Panc1 (cell line): Measurements from ENCODE around the gene PLPP1. TPM values are rescaled to one million over a fixed set of nuclear protein-coding genes. Genes with fewer than 3 reads are reported as not detected.

Experiments
- ATAC-seq: fragments of 200-7000 bp; cut with Tn5 transposase; 2 replicates; pipeline ENCODE4 v1.9.1; 2020; ENCODE audit warnings: mild to moderate bottlenecking, moderate library complexity
- BruUV-seq: library from RNA; stranded (reverse); fragments of 400-500 nt; replicated peaks from 2 replicates; lab custom pipeline; 2021; lab: Mats Ljungman, UMichigan
- CTCF ChIA-PET: fragments of 300-600 bp; sonication (Branson Sonifier 250); formaldehyde crosslinking; loops from one replicate; lab custom pipeline; 2022; ENCODE audit warnings: antibody characterized with exemption; lab: Charles Lee
- POLR2A ChIA-PET: fragments of 300-600 bp; sonication (Branson Sonifier 250); formaldehyde crosslinking; loops from one replicate; lab custom pipeline; 2022; ENCODE audit warnings: antibody characterized with exemption; lab: Charles Lee
- DNase-seq: peaks from one replicate; pipeline ENCODE4 v3.0.0-alpha.2; 2010; ENCODE audit warnings: low read depth, low spot score
- H3K27ac ChIP-seq: 2 replicates; pipeline ENCODE4 v1.5.1; 2011; ENCODE audit warnings: mild to moderate bottlenecking, low read length, inconsistent platforms
- H3K27me3 ChIP-seq: fragments of 200-500 bp; sonication (Bioruptor generic); 2 replicates; pipeline ENCODE4 v1.6.0; 2014; ENCODE audit warnings: low read length, inconsistent platforms; ENCODE audit not compliant: control insufficient read depth, insufficient read depth
- H3K36me3 ChIP-seq: fragments of 200-500 bp; sonication (Bioruptor generic); 2 replicates; pipeline ENCODE4 v1.5.1; 2014; ENCODE audit warnings: inconsistent platforms, mild to moderate bottlenecking, low read length, moderate library complexity; ENCODE audit not compliant: control insufficient read depth, insufficient read depth
- H3K4me1 ChIP-seq: 2 replicates; pipeline ENCODE4 v1.5.1; 2011; ENCODE audit warnings: inconsistent platforms, mild to moderate bottlenecking, low read length, moderate library complexity; ENCODE audit not compliant: control insufficient read depth, insufficient read depth
- H3K4me3 ChIP-seq, 2 experiments: 2 replicates each; pipeline ENCODE4 v1.5.1; 2011 to 2012; ENCODE audit warnings: low read depth in 2 of 2, low read length in 2 of 2, mild to moderate bottlenecking in 2 of 2, inconsistent platforms in 1 of 2, moderate library complexity in 1 of 2
- H3K9me3 ChIP-seq: fragments of 200-500 bp; sonication (Bioruptor generic); 2 replicates; pipeline ENCODE4 v1.5.1; 2014; ENCODE audit warnings: low read depth, mild to moderate bottlenecking, inconsistent platforms, low read length, moderate library complexity; ENCODE audit not compliant: control insufficient read depth, insufficient read depth
- CTCF ChIP-seq: fragments of 450-650 bp; IDR thresholded peaks from 2 replicates; pipeline ENCODE4 v1.5.1; 2017; ENCODE audit warnings: mild to moderate bottlenecking
- POLR2AphosphoS5 ChIP-seq: IDR thresholded peaks from 2 replicates; pipeline ENCODE4 v1.6.1; 2012; ENCODE audit warnings: mild to moderate bottlenecking, low read depth, low read length, moderate library complexity
- SIN3A ChIP-seq: IDR thresholded peaks from 2 replicates; pipeline ENCODE4 v1.6.1; 2012; ENCODE audit warnings: low read depth, mild to moderate bottlenecking, low read length, moderate library complexity, borderline replicate concordance; ENCODE audit not compliant: insufficient read depth
- TCF7L2 ChIP-seq: IDR thresholded peaks from 2 replicates; pipeline ENCODE4 v1.6.1; 2011; ENCODE audit warnings: mild to moderate bottlenecking, low read depth, low read length, inconsistent platforms
- in situ Hi-C: cut with HindIII; loops from 2 replicates; pipeline ENCODE4 v1.10.0; 2016; ENCODE audit warnings: low sequenced_read_pairs, low pct_unique_long_range_greater_than_20kb
- intact Hi-C: fragments of 100-400 bp; cut with micrococcal nuclease; formaldehyde crosslinking; loops from one replicate; pipeline ENCODE4 v1.10.0; 2022; ENCODE audit not compliant: unreplicated experiment
- total RNA-seq: library from RNA; stranded (reverse); gene quantifications from one replicate; pipeline ENCODE4 v1.2.1, GENCODE V29; 2021; ENCODE audit not compliant: unreplicated experiment
- TF ChIP-seq, protein P1 (sequence below), 2 experiments: IDR thresholded peaks; 2 replicates each; pipeline ENCODE4 v1.6.1; 2011 to 2012; ENCODE audit warnings: low read depth in 2 of 2, control low read depth in 1 of 2, low read length in 1 of 2, mild to moderate bottlenecking in 1 of 2, moderate library complexity in 1 of 2; ENCODE audit not compliant: insufficient read depth in 1 of 2

PLPP1 gene
- total RNA-seq, 1 experiment from 2014 or later = 35.7 TPM

DNA sequence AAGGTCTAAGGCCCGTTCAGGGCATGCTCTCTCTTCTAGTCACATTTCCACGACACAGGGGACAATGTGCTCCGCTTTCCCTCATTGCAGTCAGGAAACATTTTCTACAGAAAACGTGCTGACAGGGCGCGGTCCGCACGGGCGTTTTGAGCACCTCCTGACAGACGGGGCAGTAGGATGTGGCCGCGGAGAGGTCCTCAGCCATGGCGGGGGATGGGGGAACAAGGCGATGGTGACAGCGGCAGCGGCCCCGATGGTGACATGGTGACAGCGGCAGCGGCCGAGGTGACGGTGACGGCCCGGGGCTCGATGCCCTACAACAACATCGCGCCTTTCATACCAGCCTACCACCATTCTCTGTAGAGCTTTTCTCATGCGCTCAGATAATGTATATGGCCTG lies 4.1 kb downstream of the PLPP1 start:
- no TSS peak for BruUV-seq
- Histone ChIP-seq H3K27me3 (no peaks in the 10 kb centered on the region), H3K4me3 (no peak overlapping the region), H3K9me3 (no peaks in the 10 kb centered on the region), H3K4me1 (peaks cover 10% of the 10 kb centered on the region), H3K27ac (no peak overlapping the region), H3K36me3 (no peaks in the 10 kb centered on the region; the same call in 1 of the 2 replicates)
- in situ Hi-C loops = no loop called here
- ChIA-PET CTCF (no interaction called here), POLR2A (no interaction called here)
- DNase-seq (no peak), ATAC-seq (no peak)
- TF ChIP-seq POLR2AphosphoS5 (no peak), CTCF (no peak), SIN3A (no peak), TCF7L2 (no peak)
- TF ChIP-seq, protein P1, sequence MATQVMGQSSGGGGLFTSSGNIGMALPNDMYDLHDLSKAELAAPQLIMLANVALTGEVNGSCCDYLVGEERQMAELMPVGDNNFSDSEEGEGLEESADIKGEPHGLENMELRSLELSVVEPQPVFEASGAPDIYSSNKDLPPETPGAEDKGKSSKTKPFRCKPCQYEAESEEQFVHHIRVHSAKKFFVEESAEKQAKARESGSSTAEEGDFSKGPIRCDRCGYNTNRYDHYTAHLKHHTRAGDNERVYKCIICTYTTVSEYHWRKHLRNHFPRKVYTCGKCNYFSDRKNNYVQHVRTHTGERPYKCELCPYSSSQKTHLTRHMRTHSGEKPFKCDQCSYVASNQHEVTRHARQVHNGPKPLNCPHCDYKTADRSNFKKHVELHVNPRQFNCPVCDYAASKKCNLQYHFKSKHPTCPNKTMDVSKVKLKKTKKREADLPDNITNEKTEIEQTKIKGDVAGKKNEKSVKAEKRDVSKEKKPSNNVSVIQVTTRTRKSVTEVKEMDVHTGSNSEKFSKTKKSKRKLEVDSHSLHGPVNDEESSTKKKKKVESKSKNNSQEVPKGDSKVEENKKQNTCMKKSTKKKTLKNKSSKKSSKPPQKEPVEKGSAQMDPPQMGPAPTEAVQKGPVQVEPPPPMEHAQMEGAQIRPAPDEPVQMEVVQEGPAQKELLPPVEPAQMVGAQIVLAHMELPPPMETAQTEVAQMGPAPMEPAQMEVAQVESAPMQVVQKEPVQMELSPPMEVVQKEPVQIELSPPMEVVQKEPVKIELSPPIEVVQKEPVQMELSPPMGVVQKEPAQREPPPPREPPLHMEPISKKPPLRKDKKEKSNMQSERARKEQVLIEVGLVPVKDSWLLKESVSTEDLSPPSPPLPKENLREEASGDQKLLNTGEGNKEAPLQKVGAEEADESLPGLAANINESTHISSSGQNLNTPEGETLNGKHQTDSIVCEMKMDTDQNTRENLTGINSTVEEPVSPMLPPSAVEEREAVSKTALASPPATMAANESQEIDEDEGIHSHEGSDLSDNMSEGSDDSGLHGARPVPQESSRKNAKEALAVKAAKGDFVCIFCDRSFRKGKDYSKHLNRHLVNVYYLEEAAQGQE (IDR thresholded peaks at IDR 0.05; ENCODE audit: insufficient read depth in 1 of 2, low read depth in 2 of 2, low read length in 1 of 2) = no peak
- intact Hi-C loops = loop anchor here (10.0 kb wide), 2 partner anchors 106 to 154 kb away; no protein-coding TSS in a partner anchor

- intact Hi-C loops = no loop called here
Observed at GRCh38 chr5:55524816-55525215, 9.9 kb downstream of the PLPP1 start.

More at GRCh38 chr5:55524816-55525215, 9.9 kb downstream of the PLPP1 start:
- H3K4me3 ChIP-seq = no peak overlapping the region
- no peaks in the 10 kb centered on the region for H3K27me3 ChIP-seq
- no peaks in the 10 kb centered on the region for H3K4me1 ChIP-seq
- ChIA-PET CTCF (no interaction called here), POLR2A (no interaction called here)
- TF ChIP-seq CTCF (no peak), TCF7L2 (no peak), SIN3A (no peak), POLR2AphosphoS5 (no peak)
- TF ChIP-seq, protein P1 (IDR thresholded peaks at IDR 0.05; ENCODE audit: insufficient read depth in 1 of 2, low read depth in 2 of 2, low read length in 1 of 2) = no peak
- no TSS peak for BruUV-seq
- in situ Hi-C loops = no loop called here
- no peak overlapping the region for H3K27ac ChIP-seq
- ATAC-seq (no peak), DNase-seq (no peak)
- no peaks in the 10 kb centered on the region for H3K36me3 ChIP-seq
- H3K9me3 ChIP-seq = no peaks in the 10 kb centered on the region
